GM21526 (cell line): Measurements from ENCODE around the gene MSH6.
"Not testable (repeated sequence)": the region's sequence is repeated elsewhere in the genome, so short reads cannot be mapped to it uniquely, and the experiment has no call there.

Experiments used
- ATAC-seq: cut with Tn5 transposase; IDR thresholded peaks from one replicate; pipeline ENCODE4 v1.9.1; 2021; ENCODE audit warnings: moderate library complexity; ENCODE audit not compliant: unreplicated experiment, low FRiP score

Gene MSH6

DNA sequence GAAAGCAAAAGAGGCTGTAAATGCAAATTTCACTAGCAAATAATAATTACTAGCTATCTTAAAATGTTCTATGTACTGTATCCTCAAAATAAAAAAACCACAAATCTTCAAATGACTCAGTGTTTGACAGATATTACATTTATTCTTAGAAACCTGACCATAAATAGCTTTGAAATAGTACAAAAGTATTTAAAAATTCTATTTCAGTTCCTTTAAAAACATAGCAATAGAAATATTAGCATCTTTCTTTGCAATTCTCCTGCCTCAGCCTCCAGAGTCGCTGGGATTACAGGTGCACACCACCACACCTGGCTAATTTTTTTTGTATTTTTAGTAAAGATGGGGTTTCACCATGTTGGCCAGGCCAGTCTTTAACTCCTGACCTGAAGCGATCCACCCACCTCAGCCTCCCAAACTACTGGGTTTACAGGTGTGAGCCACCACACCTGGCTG, 50.6 kb downstream of the MSH6 start:
- ATAC-seq: peak; percentile 62

DNA sequence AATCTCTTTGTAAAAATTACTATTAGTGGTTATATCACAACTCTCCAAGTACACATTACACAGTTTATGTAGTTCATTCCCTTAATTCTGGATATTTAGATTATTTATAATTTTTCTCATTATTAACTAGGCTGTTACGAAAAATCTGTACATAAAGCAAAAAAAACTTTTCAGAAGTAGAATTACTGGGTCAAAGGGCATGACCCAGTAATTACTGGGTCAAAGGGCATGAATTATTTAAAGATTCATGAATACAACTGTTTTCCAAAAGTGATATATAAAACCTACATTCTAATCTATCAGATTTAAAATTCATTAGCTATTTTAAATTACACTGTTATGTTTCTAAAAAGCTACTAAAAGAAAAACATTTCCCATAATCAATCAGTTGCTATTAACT, 55.3 kb downstream of the MSH6 start:
- ATAC-seq: no peak

DNA sequence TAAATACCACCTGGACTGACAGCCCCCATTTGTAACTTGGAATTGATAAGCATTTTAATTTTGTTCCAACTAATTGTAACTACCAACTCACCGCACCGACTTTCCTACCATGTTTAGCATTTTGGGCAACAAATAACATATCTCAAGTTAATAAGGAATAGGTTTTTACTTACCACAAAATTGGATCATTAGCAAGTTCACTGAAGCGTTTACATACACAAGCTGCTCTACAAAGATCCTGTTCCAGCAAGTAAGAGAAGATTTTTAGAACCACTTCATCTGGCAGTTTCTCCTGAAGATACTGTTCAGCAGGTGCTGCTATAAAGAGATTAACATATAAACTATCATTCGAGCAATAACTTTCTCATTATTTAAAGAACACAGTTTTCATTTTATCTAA, 55.7 kb downstream of the MSH6 start:
- ATAC-seq: no peak

DNA sequence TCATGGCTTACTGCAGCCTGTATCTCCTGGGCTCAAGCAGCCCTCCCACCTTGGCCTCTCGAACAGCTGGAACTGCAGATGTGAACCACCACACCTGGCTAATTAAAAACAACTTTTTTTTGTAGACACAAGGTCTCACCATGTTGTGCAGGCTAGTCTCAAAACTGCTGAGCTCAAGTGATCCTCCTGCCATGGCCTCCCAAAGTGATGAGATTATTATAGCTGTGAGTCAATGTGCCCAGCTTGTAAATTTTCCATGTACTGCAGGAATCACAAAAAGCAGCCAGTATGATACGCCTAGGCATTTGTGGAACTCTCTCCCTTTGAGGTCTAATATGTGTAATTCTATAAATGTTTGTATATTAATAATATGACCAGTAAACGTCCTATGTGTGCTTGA, 59.9 kb downstream of the MSH6 start:
- no peak for ATAC-seq

DNA sequence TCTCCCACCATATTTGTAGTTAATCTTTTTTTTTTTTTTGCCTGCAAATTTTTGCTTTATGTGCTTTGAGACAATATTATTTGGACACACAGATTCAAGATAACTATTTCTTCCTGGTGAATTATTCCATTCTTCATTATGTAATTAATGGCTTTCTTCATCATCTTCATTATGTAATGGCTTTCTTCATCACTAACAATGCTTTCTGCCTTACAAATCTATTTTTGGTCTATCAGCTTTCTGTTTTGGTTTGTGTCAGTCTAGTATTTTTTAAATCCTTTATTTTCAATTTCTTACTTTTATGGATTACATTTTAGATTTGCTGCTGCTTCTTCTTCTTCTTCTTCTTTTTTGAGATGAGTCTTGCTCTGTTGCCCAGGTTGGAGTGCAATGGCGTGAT, 60.5 kb downstream of the MSH6 start:
- no peak for ATAC-seq

DNA sequence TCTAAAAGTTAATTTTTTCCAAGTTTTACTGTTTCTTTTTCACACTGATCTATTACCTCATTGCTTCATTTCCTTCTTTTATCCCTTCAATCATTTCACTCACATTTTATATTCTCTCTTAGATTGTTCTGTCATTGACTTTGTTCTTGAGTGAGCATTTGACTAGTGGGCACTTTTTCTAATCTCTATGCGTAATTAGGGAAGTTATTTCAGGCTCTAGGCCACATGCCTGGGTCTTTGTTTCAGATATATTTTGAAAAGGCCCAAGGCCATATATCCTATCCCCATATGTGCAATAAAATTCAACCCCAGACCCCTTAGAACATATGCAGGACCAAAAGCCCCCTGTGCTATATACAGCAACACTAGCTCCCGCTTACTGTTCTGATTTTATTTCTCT, 61.2 kb downstream of the MSH6 start:
- no peak for ATAC-seq

DNA sequence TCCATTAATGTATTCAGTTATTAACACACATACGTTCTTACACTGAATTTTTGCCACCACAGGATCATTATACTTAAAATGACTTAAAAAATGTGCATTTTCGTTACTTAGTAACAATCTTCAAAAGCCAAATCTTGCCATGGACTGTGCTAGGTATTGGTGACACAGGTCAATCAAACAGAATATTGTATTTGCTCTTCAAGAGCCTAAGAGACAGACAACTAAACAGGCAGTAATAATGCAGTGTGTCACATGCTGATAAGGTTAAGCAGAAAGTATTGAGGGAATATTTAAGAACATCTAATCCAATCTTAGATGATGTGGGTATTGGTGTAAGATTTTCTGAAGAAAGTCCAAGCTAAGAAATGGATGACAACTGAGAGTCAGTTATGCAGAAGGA, 66.4 kb downstream of the MSH6 start:
- ATAC-seq: no peak

DNA sequence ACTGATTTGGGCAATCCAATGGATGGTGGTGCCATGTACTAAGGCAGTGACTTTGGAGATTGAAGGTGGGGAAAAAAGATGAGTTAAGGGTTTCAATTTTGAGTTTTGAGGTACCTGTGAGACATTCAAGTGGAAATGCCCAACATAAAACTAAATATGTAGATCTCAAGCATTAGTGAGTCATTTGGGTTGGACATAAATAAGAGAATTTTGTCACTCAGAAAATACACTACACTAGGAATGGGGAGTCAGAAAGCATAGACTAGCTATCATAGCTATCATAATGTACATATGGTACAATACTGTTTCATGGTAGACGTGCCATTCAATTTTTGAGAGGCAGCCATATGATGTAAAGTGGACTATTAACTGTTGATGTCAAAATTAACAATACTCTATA, 67.3 kb downstream of the MSH6 start:
- no peak for ATAC-seq

DNA sequence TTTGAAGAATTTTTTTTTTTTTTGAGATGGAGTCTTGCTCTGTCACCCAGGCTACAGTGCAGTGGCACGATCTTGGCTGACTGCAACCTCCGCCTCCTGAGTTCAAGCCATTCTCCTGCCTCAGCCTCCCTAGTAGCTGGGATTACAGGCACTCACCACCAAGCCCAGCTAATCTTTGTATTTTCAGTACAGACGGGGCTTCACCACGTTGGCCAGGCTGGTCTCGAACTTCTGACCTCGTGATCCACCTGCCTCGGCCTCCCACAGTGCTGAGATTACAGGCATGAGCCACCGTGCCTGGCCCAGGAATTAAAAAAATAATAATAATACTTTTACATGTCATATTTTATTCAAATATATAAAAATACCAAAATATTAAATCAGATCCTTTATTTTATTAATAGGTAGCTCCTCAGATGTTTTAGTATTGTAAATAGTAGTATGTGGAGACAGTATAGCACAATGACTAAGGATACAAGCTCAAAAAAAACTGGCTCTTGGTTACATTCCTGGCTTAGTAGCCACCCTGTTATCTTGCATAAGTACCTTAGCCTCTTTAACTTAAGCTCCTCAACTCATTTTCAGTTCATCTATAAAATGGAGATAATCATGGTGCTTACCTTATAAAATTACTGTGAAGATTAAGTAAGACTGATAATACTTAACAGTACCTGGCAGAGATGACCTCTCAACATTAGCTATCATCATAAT, 70.3 kb downstream of the MSH6 start:
- not testable (repeated sequence) for ATAC-seq
